Pancreas (tissue), 10 donors: ENCODE results near the gene MTA1. TPM values are rescaled to one million over a fixed set of nuclear protein-coding genes. Genes with fewer than 3 reads are reported as not detected.

Experiments
- ATAC-seq, 4 donors: fragments of 200-7000 bp; cut with Tn5 transposase; one replicate each; pipeline versions ENCODE4 v1.8.0 to v1.9.1; 2020; ENCODE audit warnings: mild to moderate bottlenecking in 4 of 4, moderate library complexity in 4 of 4
- DNase-seq, 6 donors: peaks; one replicate each; pipeline ENCODE4 v3.0.0-alpha.2; 2020
- FAIRE-seq: peaks from 2 replicates; lab custom pipeline; 2012; peaks lifted over from hg19 to GRCh38; lab: Jason Lieb, UNC
- H3K27ac ChIP-seq, 4 donors: fragments of 200-600 bp; sonication (generic); 1 replicate in 3 of 4; 2 replicates in 1 of 4; pipeline versions ENCODE4 v1.5.0 to v1.8.0; 2020
- H3K27me3 ChIP-seq, 4 donors: fragments of 200-600 bp; one replicate each; pipeline ENCODE4 v1.8.0; 2021
- H3K36me3 ChIP-seq, 3 donors: fragments of 200-600 bp; sonication (generic) in 1 of 3; one replicate each; pipeline versions ENCODE4 v1.5.0 to v1.8.0; 2020 to 2021
- H3K4me1 ChIP-seq, 3 donors: fragments of 200-600 bp; one replicate each; pipeline ENCODE4 v1.8.0; 2021
- H3K4me3 ChIP-seq, 4 donors: fragments of 200-600 bp; sonication (generic) in 2 of 4; one replicate each; pipeline versions ENCODE4 v1.5.0 to v1.8.0; 2020 to 2021
- H3K9me3 ChIP-seq, 4 donors: fragments of 200-600 bp; one replicate each; pipeline ENCODE4 v1.8.0; 2021
- WGBS, 2 donors: extraction: QIAGEN DNeasy Blood & Tissue Kit; methylation state at CpG; one replicate each; pipeline ENCODE4 v1.1.7; 2013; 5-methylcytosine and 5-hydroxymethylcytosine counted together
- intact Hi-C, 3 donors: fragments of 100-400 bp; cut with DNase I; formaldehyde crosslinking; loops; one replicate each; pipeline versions ENCODE4 v1.11.1 to v1.14.2; 2022
- polyA plus RNA-seq, 2 donors: library from polyadenylated mRNA; stranded (reverse); fragments of 200-250 nt; gene quantifications; one replicate each; pipeline ENCODE4 v1.2.3, GENCODE V29; 2013
- total RNA-seq, 6 donors: library from RNA; stranded (reverse); fragmentation: NEBNext Ultra II Directional in 4 of 6; extraction: Animal tissue kit (Norgen Biotek cat#: 25700) in 4 of 6; gene quantifications; one replicate each; pipeline versions ENCODE4 v1.2.1 to v1.2.4, GENCODE V29; 2021 to 2023
- TF ChIP-seq, protein P1 (sequence below), 4 donors: fragments of 200-600 bp; sonication (generic) in 3 of 4; IDR thresholded peaks; one replicate each; pipeline versions ENCODE4 v1.5.0 to v1.8.0; 2021; ENCODE audit warnings: antibody characterized with exemption in 4 of 4
- donor health status: healthy with polysubstance abuse.
- donor health status: DM: no; HTN: no; CAD: no; lungs with moderate emphysema.
- donor health status: DM: no; HTN: no; CAD: no.
- donor health status: control.
- donor health status: control.
- donor health status: Bipolar disorder and iron deficiency.
- donor health status: DM: yes; HTN: yes; CAD: no.
- donor health status: DM: no; HTN: no; CAD: no.
- donor health status: DM: no; HTN: no; CAD: no.
- donor health status: DM: yes; HTN: yes; CAD: no.

MTA1 gene
- total and polyA plus RNA-seq, 8 donors: 34.8 to 138 (median 53.2) TPM

GRCh38 chr14:105437723-105438500 lies 18.3 kb downstream of the MTA1 start:
- Histone ChIP-seq H3K27me3 (no peaks in the 10 kb centered on the region), H3K27ac (no peak overlapping the region), H3K4me1 (no peaks in the 10 kb centered on the region), H3K4me3 (no peak overlapping the region), H3K9me3 (no peaks in the 10 kb centered on the region), H3K36me3 (peaks cover 0 to under 1% (median 0%) of the 10 kb centered on the region in 3 donors)
- DNase-seq: peak in 1 of 6 donors; percentile 61
- no peak for ATAC-seq
- 94% methylated on average over 17 to 18 of the region's 18 CpGs for WGBS, 2 donors
- intact Hi-C loops: no loop called here
- TF ChIP-seq, protein P1, sequence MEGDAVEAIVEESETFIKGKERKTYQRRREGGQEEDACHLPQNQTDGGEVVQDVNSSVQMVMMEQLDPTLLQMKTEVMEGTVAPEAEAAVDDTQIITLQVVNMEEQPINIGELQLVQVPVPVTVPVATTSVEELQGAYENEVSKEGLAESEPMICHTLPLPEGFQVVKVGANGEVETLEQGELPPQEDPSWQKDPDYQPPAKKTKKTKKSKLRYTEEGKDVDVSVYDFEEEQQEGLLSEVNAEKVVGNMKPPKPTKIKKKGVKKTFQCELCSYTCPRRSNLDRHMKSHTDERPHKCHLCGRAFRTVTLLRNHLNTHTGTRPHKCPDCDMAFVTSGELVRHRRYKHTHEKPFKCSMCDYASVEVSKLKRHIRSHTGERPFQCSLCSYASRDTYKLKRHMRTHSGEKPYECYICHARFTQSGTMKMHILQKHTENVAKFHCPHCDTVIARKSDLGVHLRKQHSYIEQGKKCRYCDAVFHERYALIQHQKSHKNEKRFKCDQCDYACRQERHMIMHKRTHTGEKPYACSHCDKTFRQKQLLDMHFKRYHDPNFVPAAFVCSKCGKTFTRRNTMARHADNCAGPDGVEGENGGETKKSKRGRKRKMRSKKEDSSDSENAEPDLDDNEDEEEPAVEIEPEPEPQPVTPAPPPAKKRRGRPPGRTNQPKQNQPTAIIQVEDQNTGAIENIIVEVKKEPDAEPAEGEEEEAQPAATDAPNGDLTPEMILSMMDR (IDR thresholded peaks at IDR 0.05): no peak
- FAIRE-seq: no peak

- DNase-seq: peak in 1 of 6 donors; percentile 70
- intact Hi-C loops: no loop called here
- WGBS, 2 donors: 94 to 95% methylated on average over 11 of the region's 11 CpGs
- TF ChIP-seq, protein P1 (IDR thresholded peaks at IDR 0.05): no peak
- peaks cover 0 to 5% (median 0%) of the 10 kb centered on the region in 3 donors for H3K36me3 ChIP-seq
- H3K27me3 ChIP-seq: no peaks in the 10 kb centered on the region
- no peak for FAIRE-seq
- no peak overlapping the region for H3K27ac ChIP-seq
- ATAC-seq: no peak
- H3K4me3 ChIP-seq: no peak overlapping the region
- no peaks in the 10 kb centered on the region for H3K9me3 ChIP-seq
- no peaks in the 10 kb centered on the region for H3K4me1 ChIP-seq
Measured at GRCh38 chr14:105439179-105439578, 19.6 kb downstream of the MTA1 start.

GRCh38 chr14:105439710-105440553 lies 20.3 kb downstream of the MTA1 start:
- Histone ChIP-seq H3K27ac (no peak overlapping the region), H3K27me3 (no peaks in the 10 kb centered on the region), H3K36me3 (peaks cover 0 to 5% (median 0%) of the 10 kb centered on the region in 3 donors), H3K9me3 (no peaks in the 10 kb centered on the region), H3K4me1 (no peaks in the 10 kb centered on the region), H3K4me3 (no peak overlapping the region)
- DNase-seq (peak in 1 of 6 donors; percentile 70), ATAC-seq (peak in 1 of 4 donors; percentile 16), FAIRE-seq (no peak)
- TF ChIP-seq, protein P1 (IDR thresholded peaks at IDR 0.05): no peak
- 92% methylated on average over 33 of the region's 33 CpGs for WGBS, 2 donors
- intact Hi-C loops: no loop called here

- Histone ChIP-seq H3K4me1 (no peaks in the 10 kb centered on the region), H3K4me3 (no peak overlapping the region), H3K9me3 (no peaks in the 10 kb centered on the region), H3K27ac (no peak overlapping the region), H3K27me3 (no peaks in the 10 kb centered on the region), H3K36me3 (peaks cover 0 to 5% (median 0%) of the 10 kb centered on the region in 3 donors)
- TF ChIP-seq, protein P1 (IDR thresholded peaks at IDR 0.05): no peak
- ATAC-seq (no peak), DNase-seq (peak in 1 of 6 donors; percentile 74), FAIRE-seq (no peak)
- intact Hi-C loops: no loop called here
- 93 to 95% methylated on average over 15 of the region's 15 CpGs for WGBS, 2 donors
Measured at GRCh38 chr14:105440554-105440900, 20.9 kb downstream of the MTA1 start.
